Choroid plexus epithelial cell (primary cell): ENCODE measurements around the gene QARS1.
A peak's percentile ranks its signal among the peaks of the same experiment; 100 is the strongest.

ENCODE experiments used
- DNase-seq: peaks from one replicate; pipeline ENCODE4 v3.0.0-alpha.2; 2010; ENCODE audit warnings: low read depth
- H3K4me3 ChIP-seq: 2 replicates; pipeline ENCODE4 v1.5.1; 2011; ENCODE audit warnings: low read depth, mild to moderate bottlenecking, control low read depth, low read length, moderate library complexity
- TF ChIP-seq, protein P1 (sequence below): conservative IDR thresholded peaks from 2 replicates; pipeline ENCODE4 v1.5.1; 2011; ENCODE audit warnings: low read depth, mild to moderate bottlenecking, control low read depth, inconsistent platforms, low read length, moderate library complexity

QARS1 gene

DNA sequence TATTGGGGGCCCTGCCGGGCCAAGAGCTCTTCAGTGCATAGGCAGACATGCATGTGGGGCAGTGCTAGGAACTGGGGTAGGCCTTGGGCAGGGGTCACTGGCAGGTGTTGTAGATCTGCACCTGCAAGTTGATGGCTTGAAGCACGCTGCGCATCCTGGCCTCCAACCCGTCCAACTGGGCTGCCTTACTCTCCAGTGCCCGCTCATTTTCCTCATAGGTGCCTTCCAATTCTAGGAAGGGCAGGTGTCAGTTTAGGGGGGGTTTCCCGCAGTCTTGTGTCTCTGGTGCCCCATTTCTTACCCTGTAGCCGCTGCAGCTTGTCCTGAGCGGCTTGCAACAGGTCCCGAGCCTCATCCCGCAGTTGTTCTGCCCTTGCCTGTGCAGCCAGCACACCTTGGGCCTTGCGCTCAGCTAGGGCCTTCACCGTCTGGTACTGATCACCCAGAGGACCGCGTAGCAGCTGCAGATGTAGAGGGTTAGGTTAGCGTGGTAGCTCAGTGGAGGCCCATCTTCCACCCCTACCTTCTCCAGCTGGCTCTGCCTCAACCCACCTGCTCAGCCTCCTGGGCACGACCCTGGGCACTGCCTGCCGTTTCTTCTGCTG lies 16.7 kb upstream of the QARS1 start:
- TF ChIP-seq, protein P1, sequence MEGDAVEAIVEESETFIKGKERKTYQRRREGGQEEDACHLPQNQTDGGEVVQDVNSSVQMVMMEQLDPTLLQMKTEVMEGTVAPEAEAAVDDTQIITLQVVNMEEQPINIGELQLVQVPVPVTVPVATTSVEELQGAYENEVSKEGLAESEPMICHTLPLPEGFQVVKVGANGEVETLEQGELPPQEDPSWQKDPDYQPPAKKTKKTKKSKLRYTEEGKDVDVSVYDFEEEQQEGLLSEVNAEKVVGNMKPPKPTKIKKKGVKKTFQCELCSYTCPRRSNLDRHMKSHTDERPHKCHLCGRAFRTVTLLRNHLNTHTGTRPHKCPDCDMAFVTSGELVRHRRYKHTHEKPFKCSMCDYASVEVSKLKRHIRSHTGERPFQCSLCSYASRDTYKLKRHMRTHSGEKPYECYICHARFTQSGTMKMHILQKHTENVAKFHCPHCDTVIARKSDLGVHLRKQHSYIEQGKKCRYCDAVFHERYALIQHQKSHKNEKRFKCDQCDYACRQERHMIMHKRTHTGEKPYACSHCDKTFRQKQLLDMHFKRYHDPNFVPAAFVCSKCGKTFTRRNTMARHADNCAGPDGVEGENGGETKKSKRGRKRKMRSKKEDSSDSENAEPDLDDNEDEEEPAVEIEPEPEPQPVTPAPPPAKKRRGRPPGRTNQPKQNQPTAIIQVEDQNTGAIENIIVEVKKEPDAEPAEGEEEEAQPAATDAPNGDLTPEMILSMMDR, result no peak
- H3K4me3 ChIP-seq, result peak overlapping the region; percentile 98
- no peak for DNase-seq

DNA sequence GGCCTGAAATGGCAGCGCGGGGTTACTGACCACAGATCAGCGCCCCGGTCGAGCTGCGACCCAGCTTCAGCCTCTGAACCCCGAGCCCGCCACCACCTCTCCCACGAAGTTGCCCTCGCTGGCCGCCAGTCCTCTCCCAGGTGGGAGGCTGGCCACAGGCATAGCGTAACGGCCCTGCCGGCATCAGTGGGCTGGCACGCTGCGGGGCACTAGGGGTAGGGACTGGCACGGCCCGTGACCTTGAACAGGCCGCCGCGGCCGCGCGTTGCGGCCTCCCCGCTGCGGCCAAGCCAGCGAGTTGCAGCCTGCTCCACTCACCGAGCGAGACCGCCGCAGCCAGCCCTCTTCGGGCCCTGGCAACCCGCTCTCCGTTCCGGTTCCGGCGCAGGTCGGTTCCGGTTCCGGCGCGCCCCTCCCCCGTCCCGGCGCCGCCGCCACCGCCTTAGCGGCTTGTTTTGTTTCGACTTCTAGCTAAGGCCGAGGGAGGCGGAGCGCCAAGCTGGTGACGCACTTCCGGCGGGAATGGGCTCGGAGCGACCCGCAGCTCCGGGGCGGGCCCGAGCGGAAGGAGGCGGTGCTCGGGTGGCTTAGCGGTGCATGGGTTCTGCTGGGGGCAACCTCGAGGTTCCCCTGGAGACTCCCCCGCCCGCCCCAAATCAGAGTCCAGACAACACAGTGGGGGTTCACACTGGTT lies 16.0 kb upstream of the QARS1 start, which contains the start of gene USP19:
Gene USP19, minus strand, starts transcription at position 386 of the 694 bp plus-strand sequence. CDS start 1,678 bp downstream, outside the sequence.
- peak within 1 kb of the TSS; percentile 98 for H3K4me3 ChIP-seq
- peak; percentile 93 for DNase-seq
- TF ChIP-seq, protein P1, result no peak

DNA sequence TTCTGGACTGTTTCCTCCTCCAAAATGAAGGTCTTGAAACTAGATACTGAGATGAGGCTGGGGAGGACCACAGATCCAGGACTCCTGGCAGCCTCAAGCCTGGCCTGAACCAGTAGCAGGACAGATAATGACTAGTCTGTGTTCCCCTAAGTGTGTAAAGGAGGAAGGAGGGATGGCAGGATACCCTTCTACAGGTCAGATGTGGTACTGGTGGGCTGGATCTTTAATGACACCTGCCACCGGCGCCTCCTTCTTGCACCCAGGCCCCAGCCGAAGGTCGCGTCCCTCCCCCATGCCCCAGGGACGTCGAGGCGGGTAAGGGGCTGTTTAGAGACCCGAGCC lies 15.5 kb upstream of the QARS1 start:
- TF ChIP-seq, protein P1, result no peak
- H3K4me3 ChIP-seq, result peak overlapping the region; percentile 98
- peak; percentile 15 for DNase-seq

DNA sequence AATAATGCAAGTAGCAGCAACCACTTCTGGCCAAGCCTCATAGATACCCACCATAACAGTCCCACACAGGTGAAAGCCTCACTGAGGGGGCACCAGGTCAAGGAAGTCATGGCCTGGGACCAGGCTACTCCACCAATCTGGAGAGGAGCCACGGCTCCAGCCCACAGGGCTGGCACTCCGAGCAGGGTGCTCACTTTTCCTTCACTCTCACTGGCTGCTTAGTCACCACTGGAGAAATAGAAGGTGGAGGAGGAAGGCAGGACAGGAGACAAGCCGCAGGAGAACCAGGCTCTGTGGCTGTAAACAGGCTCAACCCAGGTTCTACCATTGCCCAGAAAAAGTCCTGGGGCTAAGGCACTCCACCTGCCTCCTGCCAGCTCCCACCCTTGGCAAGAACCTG lies 14.9 kb upstream of the QARS1 start:
- H3K4me3 ChIP-seq, result peak overlapping the region; percentile 98
- DNase-seq, result no peak
- TF ChIP-seq, protein P1, result no peak

DNA sequence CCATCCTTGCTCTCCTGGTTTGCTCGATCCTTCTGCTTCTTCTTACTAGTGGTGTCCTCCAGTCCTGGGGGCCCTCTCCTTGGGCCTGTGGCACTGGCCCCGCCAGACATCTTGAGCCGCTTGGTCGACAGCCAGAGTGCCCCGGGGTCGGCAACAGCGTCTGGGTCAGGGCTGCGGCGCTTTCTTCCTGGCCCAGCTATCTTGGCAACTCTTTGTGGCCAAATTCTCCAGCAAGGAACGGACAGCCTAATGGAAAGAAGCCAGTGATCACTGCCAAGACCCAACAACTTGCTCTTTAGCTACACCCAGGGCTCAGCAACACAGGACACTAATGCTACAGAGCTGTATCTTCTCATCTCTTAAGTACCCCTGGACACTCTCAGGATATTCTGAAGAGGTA lies 14.5 kb upstream of the QARS1 start:
- TF ChIP-seq, protein P1, result no peak
- no peak for DNase-seq
- no peak overlapping the region for H3K4me3 ChIP-seq

DNA sequence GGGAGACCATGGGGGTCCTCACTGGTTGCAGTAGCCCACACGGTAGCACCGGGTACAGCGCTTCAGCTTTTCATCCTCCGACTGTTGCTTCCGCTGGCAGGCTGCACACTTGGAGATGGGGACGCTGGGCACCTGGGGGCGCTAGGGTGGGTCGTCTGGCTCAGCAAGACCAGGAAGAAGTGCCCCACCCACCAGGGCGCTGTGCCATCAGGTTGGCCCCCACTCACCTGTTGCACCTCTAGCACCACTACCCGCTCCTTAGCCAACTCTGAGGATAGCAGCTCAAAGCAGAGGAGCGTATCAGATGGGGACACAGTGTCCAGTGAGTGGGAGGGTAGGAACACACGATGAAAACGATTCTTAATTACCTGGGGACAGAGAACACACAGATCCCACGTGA lies 7.7 kb upstream of the QARS1 start:
- H3K4me3 ChIP-seq, result no peak overlapping the region
- no peak for DNase-seq
- TF ChIP-seq, protein P1, result no peak

DNA sequence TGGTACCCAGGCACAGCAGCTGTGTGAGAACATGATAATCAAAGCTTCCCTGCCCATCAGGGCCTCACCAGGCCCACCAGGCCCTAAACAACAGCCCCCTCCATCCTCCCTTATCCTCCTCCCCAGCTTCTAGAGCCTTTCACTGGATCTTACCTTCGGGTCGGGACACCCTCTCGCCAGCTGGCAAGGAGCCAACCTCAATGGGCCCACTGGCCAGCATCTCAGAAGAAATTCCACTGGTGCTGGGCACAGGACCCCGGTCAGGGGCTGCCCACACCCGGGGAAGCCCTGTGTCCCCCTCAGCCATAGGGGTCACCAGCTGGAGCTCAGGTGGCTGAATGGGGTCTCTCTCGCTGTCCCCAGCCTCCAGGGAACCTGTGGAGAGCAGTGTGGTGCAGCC lies 6.8 kb upstream of the QARS1 start:
- H3K4me3 ChIP-seq, result no peak overlapping the region
- TF ChIP-seq, protein P1, result no peak
- DNase-seq, result no peak
